ENCODE results near the gene ALPK3.

DNA sequence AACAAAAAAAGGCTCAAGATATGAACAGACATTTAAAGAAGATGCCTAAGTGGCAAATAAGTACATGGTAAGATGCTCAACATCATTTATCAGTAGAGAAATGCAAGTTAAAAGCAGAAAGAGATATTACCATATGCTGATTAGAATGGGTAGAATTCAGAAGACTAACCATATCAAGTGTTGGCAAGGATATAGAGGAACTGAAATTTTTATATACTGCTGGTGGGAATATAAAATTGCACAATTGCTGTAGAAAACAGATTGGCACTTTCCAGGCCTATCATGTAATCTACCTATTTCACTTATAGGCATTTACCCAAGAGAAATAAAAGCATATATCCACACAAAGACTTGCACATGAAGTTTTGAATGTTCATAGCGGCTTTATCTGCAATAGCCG, 84.4 kb downstream of the ALPK3 start:
- TF ChIP-seq POLR2AphosphoS5 (IDR thresholded peaks at IDR 0.05; ENCODE audit: borderline replicate concordance, low read depth, low read length) (no peak), EZH2 (IDR thresholded peaks at IDR 0.05) (no peak), FOXP2 (optimal IDR thresholded peaks at IDR 0.05; ENCODE audit: control extremely low read depth, extremely low read length, insufficient read depth) (no peak)
